ENCODE measurements around the gene PADI3.
A peak's percentile ranks its signal among the peaks of the same experiment; 100 is the strongest.

PADI3 gene

DNA sequence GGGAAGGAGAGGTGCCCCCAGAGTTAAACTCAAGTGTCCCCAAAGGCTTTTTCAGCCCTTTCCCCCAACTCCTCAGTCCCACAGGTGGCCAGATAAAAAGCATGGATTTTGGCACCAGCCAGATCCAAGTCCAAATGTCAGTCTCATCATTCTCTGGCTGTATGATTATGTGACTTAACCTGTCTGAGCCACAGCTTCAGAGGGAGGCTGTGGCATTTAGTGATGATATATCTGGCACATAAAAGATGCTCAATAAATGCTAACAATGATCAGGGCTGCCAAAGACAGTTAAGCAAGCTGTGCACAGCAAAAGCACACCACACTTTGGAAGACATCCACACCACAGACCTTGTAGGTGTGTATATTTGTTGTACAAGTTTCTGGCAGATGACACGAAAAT, 5.6 kb upstream of the PADI3 start:
- Mint-ChIP-seq H3K27ac (no peak overlapping the region), H3K9me3 (no peaks in the 10 kb centered on the region), H3K27me3 (peaks cover 2% of the 10 kb centered on the region), H3K36me3 (ENCODE audit: low read depth) (no peaks in the 10 kb centered on the region), H3K4me3 (no peak overlapping the region), H3K4me1 (no peaks in the 10 kb centered on the region)
- DNase-seq (no peak), ATAC-seq (no peak)

DNA sequence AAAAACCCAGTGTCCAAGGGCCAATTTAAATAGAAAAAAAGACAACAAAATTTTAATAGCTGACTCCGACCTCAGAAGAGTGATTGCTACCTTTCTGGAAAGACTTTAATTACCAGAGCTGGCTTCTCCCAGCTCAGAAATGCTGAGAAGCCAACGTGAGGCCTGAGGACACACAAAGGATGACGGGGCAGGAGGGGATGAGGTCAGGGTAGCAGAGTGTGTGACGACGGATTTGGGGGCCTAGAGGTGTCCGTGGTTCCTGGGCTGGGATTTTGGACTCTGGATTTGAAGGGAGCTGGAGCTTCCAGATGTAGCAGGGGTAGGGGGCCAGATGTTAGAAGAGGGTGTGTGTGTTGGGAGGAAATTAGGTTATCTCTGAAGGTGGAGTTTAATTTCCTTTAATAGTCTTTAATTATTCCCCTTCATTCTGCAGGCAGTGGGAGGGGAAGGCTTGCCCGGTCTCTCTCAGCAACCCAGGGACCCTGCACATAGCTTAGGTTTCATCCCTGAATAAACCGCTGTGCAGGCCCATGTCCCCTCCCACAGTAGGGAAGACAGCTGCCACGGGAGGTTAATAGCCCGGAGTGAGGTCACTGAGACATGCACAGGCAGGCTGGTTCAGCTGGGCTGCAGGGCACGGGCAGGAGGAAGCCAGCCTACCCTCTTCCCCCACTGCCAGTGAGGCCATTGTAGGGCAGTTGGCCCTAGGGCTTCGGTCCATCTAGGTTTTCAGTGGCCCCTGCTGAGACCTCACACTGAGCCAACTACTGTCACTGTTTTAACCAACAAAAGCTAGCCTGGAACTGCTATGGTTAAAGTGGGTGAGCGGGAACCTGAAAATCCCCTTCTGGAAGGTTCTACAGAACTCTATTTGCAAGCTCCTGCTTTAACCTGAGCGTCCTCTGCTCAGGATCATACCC, 3.8 kb upstream of the PADI3 start:
- Mint-ChIP-seq H3K36me3 (ENCODE audit: low read depth) (no peaks in the 10 kb centered on the region), H3K4me1 (no peaks in the 10 kb centered on the region), H3K27ac (no peak overlapping the region), H3K9me3 (no peaks in the 10 kb centered on the region), H3K27me3 (peaks cover 2% of the 10 kb centered on the region), H3K4me3 (no peak overlapping the region)
- no peak for ATAC-seq
- no peak for DNase-seq

DNA sequence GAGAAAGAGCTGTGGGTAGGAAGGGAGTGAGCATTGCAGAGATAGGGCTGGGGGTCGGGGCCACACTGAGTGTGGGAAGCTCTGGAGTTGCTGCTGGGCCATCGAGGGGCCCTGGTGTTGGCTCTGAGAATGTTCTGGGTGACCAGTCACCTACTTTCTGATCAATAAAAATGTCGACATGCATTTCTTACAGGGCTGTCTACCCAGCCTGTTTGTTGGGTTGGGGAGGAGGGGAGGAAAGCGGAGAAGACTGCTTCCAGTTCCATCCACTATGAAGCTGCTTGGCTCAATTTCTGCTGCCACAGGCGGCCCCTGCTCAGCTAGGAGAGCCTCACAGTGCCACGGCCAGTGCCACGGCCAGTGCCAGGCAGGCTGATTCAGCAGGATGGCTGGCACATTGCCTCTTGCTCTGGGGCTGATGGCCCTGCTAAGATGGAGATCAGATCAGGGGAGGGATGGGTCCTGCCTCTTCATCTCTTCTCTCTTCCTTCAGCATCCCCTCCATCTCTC, 3.0 kb upstream of the PADI3 start:
- Mint-ChIP-seq H3K27me3 (peaks cover 2% of the 10 kb centered on the region), H3K4me1 (no peaks in the 10 kb centered on the region), H3K9me3 (no peaks in the 10 kb centered on the region), H3K36me3 (ENCODE audit: low read depth) (no peaks in the 10 kb centered on the region), H3K4me3 (no peak overlapping the region), H3K27ac (no peak overlapping the region)
- DNase-seq (no peak), ATAC-seq (no peak)

DNA sequence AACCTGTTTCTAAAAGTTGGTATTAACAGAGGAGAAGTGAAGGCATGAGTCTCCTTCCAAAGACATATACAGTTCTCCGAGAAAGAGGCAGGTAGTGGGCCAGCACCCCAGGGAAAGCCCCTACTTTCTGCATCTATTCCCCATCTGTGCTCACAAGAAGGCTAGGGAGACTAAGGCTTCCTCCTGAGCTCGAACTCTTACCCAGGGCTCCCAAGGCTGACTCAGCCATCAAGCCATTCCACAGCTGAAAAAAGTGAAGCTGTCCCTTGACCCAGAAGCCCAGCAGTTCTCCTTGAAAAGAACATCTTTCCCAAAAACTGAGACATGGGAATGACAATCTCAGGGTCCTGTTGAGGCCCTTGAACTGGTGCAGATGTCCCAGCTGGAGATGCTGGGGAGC, 1.9 kb upstream of the PADI3 start:
- Mint-ChIP-seq H3K4me3 (no peak overlapping the region), H3K9me3 (no peaks in the 10 kb centered on the region), H3K27ac (no peak overlapping the region), H3K4me1 (peaks cover 2% of the 10 kb centered on the region), H3K36me3 (ENCODE audit: low read depth) (no peaks in the 10 kb centered on the region), H3K27me3 (peaks cover 4% of the 10 kb centered on the region)
- DNase-seq: no peak
- ATAC-seq: no peak

DNA sequence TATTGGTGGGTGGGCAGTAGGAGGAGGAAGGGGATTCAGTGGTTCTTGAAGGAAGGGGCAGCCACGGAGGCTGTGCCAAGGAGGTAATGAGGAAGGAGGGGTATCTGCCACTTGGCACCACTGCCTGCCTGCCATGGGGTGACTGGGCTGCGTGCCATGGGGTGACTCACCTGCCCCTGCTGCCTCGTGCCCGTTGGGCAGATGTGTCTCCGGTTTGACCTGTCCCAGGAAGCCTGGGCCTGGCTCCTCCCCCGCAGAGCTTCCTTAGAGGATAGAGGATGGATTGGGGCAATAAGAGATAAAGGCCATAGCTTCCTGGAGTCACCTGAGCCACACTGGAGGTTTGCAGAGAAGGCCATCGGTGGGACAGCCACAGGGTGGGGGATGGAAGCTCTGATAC, 1.7 kb downstream of the PADI3 start:
- H3K27me3 Mint-ChIP-seq: peaks cover 2% of the 10 kb centered on the region
- no peak for ATAC-seq

DNA sequence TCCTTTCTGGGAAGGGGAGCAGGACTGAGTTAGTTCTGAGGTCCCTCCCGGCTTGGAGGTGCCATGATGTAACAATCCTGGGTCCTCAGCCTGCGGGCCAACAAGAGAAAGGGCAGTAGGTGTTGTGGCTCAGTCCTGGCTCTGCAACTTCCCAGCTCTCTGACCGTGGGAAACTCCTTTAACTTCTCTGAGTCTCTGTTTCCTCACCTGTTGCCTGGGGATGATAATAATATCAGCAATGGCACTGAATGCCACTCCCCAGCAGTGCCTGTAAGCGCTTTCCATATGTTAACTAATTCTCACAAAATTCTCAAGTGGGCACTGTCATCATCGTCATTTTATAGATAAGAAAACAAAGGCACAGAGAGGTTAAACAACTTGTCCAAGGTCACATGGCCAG, 2.3 kb downstream of the PADI3 start:
- H3K27ac Mint-ChIP-seq: no peak overlapping the region
- H3K4me3 Mint-ChIP-seq: no peak overlapping the region
- no peak for DNase-seq
- H3K4me1 Mint-ChIP-seq: peaks cover 3% of the 10 kb centered on the region
- no peaks in the 10 kb centered on the region for H3K9me3 Mint-ChIP-seq
- H3K36me3 Mint-ChIP-seq (ENCODE audit: low read depth): no peaks in the 10 kb centered on the region
- ATAC-seq: no peak
- peaks cover 2% of the 10 kb centered on the region for H3K27me3 Mint-ChIP-seq

More for the DNA sequence above, 1.7 kb downstream of the PADI3 start:
- Mint-ChIP-seq H3K9me3 (no peaks in the 10 kb centered on the region), H3K4me3 (no peak overlapping the region), H3K27ac (no peak overlapping the region), H3K36me3 (ENCODE audit: low read depth) (no peaks in the 10 kb centered on the region), H3K4me1 (peaks cover 3% of the 10 kb centered on the region)
- no peak for DNase-seq

DNA sequence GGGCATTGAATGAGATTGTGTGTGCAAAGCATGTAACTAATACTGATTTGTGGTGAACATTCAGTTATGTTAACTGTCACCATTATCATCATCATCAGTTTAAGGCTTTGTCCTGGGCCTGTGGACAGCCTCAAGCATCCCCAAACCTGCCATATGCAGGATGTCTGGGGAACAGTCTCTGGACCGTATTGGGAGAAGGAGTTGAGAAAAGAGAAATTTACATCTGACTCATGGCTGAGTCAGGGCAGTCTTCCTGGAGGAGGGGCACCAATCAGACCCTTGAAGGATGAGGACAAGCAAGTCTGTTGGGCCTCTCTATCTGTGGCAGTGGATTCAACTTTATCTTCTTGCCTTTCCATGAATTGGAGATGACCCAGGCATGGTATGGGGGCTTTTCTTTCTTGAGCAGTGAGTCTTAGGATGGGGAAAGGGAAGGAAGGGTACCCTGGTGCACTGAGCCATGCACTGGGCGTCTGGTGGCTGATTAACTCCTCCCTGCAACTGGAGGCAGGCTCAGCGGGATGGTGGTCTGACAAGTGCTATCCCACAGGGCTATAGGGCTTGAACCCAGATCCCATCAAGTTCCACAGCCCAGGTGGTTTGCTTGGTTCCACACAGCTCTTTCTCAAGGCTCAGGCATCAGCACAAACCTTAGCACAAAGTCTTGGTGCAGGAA, 2.9 kb downstream of the PADI3 start:
- no peak overlapping the region for H3K4me3 Mint-ChIP-seq
- no peaks in the 10 kb centered on the region for H3K9me3 Mint-ChIP-seq
- no peak for DNase-seq
- peak; percentile 37 for ATAC-seq
- H3K36me3 Mint-ChIP-seq (ENCODE audit: low read depth): no peaks in the 10 kb centered on the region
- peaks cover 2% of the 10 kb centered on the region for H3K27me3 Mint-ChIP-seq
- H3K4me1 Mint-ChIP-seq: peaks cover 3% of the 10 kb centered on the region
- H3K27ac Mint-ChIP-seq: no peak overlapping the region

DNA sequence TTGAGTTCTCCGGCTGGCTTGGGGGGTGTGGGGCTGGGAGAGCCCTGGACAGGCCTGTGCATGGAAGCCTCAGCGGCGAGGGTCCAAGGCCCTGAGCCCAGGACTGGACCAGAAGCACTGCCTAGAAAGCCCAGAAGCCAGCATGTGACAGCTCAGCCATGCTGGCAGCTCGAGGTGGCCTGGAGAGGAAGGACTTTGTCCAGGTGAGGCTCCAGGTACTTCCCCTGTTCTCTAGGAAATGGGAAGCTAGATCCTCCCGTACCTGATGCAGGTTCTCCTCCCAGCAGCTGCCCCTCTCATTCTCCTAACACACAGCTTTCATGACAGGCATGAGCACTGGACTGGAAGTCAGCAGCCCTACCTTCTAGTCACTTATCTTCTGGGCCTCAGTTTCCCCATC, 6.4 kb downstream of the PADI3 start:
- no peak overlapping the region for H3K4me3 Mint-ChIP-seq
- no peaks in the 10 kb centered on the region for H3K9me3 Mint-ChIP-seq
- ATAC-seq (no peak), DNase-seq (no peak)
- H3K36me3 Mint-ChIP-seq (ENCODE audit: low read depth): no peaks in the 10 kb centered on the region
- H3K27me3 Mint-ChIP-seq: peaks cover 3% of the 10 kb centered on the region
- peaks cover 3% of the 10 kb centered on the region for H3K4me1 Mint-ChIP-seq
- no peak overlapping the region for H3K27ac Mint-ChIP-seq

DNA sequence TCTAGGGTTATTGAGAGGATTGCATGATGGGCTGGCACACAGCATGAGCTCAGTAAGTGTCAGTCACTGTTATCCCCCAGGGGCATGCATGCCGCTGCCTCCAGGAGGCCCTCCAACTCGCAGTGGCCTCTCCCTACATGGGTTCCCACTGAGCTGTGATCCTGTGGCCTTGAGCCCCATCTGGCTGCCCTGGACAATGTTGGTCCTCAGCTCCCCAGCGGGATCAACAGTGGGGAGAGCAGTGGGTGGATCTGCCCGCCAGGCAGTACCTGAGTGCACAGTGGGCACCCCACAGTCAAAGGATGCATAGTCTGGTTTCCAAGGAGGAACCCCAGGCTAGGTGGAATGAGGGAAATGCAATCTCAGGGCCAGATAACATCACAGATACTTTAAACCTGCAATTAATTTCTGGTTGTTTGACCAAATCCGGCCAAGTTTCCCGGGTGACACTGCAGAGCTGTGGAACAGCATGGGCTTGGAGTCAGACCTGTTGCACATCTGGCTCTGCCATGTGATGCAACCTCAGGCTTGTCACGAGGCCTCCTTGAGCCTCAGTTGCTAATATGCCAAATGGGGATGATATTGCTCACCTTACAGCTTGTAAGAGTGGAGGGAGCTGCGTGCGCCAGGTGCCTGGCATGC, 9.3 kb downstream of the PADI3 start:
- Mint-ChIP-seq H3K27ac (no peak overlapping the region), H3K27me3 (peaks cover 2% of the 10 kb centered on the region), H3K4me3 (no peak overlapping the region), H3K9me3 (no peaks in the 10 kb centered on the region), H3K4me1 (no peaks in the 10 kb centered on the region), H3K36me3 (ENCODE audit: low read depth) (no peaks in the 10 kb centered on the region)
- ATAC-seq (no peak), DNase-seq (no peak)

DNA sequence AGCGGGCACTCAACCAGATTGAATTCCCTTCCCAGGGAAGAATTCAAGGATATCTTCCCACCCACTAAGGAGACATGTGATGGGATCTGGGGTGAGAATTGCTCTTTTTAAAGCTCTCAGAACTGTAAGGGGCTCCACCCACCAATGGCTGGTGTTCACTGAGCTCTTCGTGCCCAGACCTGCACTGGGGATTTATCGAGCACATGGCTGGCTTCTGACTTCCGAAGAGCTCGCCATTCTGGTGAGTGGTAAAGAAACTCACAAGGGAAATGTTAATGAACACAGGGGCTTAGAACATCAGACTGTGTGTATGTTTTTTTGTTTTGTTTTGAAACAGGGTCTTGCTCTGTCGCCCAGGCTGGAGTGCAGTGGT, 9.8 kb downstream of the PADI3 start:
- Mint-ChIP-seq H3K27me3 (peaks cover 2% of the 10 kb centered on the region), H3K27ac (no peak overlapping the region), H3K36me3 (ENCODE audit: low read depth) (no peaks in the 10 kb centered on the region), H3K9me3 (no peaks in the 10 kb centered on the region), H3K4me1 (no peaks in the 10 kb centered on the region), H3K4me3 (no peak overlapping the region)
- ATAC-seq (no peak), DNase-seq (no peak)

DNA sequence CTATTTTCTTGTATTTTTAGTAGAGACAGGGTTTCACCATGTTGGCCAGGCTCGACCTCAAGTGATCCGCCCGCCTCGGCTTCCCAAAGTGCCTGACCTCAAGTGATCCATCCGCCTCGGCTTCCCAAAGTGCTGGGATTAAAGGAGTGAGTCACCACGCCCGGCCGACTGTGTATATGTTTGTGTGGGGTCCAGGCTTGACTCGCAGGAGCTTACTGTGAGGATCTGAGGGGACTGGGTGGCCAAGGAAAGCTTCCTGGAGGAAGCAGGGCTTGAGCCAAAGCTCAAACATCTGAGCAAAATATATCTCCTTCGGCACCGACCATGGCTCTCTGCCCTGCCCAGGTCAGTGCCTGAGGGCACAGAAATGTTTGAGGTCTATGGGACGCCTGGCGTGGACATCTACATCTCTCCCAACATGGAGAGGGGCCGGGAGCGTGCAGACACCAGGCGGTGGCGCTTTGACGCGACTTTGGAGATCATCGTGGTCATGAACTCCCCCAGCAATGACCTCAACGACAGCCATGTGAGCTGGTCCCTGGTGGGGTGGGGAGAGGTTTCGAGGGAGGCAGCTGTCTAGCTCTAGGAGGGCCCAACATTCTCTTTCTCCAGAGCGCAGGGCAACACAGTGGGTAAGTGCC, 10.5 kb downstream of the PADI3 start:
- Mint-ChIP-seq H3K4me3 (no peak overlapping the region), H3K36me3 (ENCODE audit: low read depth) (no peaks in the 10 kb centered on the region), H3K4me1 (no peaks in the 10 kb centered on the region), H3K27me3 (peaks cover 2% of the 10 kb centered on the region), H3K9me3 (no peaks in the 10 kb centered on the region), H3K27ac (no peak overlapping the region)
- DNase-seq: no peak
- no peak for ATAC-seq

DNA sequence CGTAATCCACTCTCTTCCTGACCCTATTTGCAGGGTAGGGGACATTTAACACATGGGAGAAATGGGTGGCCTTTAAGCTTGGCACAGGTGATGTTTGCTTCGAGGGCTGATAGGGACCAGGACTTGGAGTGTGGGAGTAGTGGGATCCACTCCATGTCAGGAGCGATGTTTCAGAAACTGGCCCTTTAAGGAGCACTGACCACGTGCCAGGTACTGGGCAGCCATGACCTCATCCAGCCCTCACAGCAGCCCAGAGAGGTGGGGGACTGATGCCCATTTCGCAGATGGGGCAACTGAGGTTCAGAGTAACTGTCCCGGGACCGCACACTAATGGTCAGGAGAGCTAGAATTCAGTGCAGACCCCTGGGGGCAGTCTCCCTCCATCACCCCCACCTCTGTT, 11.4 kb downstream of the PADI3 start:
- Mint-ChIP-seq H3K27me3 (peaks cover 2% of the 10 kb centered on the region), H3K9me3 (no peaks in the 10 kb centered on the region)

DNA sequence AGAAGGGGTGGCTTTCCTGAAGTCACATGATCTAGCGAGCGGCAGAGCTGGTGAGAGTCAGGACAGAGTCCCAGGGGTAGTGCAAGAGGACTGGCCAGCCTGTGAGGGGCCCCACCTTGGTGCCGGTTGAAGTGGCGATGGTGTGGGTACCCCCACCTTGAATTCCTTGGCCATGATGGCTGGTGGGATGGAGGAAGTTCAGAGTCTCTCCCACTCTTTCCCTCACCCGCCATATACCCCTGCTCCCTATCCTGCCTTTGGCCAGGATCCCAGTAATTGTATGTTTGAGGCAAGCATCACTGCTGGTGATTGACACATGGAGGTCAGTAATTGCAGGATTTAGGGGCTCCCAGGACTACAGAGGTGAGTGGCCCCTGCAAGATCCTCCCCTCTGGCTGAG, 11.8 kb downstream of the PADI3 start:
- ATAC-seq (no peak), DNase-seq (no peak)
- no peaks in the 10 kb centered on the region for H3K36me3 Mint-ChIP-seq (ENCODE audit: low read depth)
- H3K27ac Mint-ChIP-seq: no peak overlapping the region
- H3K4me3 Mint-ChIP-seq: no peak overlapping the region
- no peaks in the 10 kb centered on the region for H3K9me3 Mint-ChIP-seq
- H3K4me1 Mint-ChIP-seq: no peaks in the 10 kb centered on the region
- peaks cover 2% of the 10 kb centered on the region for H3K27me3 Mint-ChIP-seq

More for the DNA sequence above, 11.4 kb downstream of the PADI3 start:
- Mint-ChIP-seq H3K4me1 (no peaks in the 10 kb centered on the region), H3K4me3 (no peak overlapping the region), H3K27ac (no peak overlapping the region), H3K36me3 (ENCODE audit: low read depth) (no peaks in the 10 kb centered on the region)
- ATAC-seq (no peak), DNase-seq (no peak)

DNA sequence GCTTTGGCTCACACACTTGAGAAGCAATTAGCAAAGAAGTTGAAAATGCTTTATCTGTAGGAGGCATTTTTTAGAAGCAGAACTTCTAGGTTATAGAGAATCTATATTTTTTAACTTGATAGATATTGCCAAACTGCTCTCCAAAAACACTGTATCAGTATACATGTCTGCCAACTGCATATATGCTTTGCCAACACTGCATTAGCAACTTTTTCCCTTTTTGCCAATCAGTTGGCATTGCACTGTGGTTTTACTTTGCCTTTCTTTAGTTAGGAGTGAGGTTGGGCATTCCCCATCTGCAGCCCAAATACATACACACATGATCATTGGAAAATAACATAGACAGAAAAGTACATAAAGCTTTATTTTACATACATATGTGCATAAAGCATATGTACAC, 15.0 kb downstream of the PADI3 start:
- Mint-ChIP-seq H3K4me1 (no peaks in the 10 kb centered on the region), H3K4me3 (no peak overlapping the region), H3K9me3 (no peaks in the 10 kb centered on the region), H3K27me3 (no peaks in the 10 kb centered on the region), H3K36me3 (ENCODE audit: low read depth) (no peaks in the 10 kb centered on the region), H3K27ac (no peak overlapping the region)
- no peak for DNase-seq
- ATAC-seq: no peak

All from activated naive CD8-positive, alpha-beta T cell treated with anti-CD3 and anti-CD28 coated beads, Interleukin-2, amount 50 U/mL, for 24 hours (primary cell).